GM23248 (cell line): ENCODE results near the gene SUPV3L1. TPM values are rescaled to one million over a fixed set of nuclear protein-coding genes. Genes with fewer than 3 reads are reported as not detected.

Experiments used
- DNase-seq: peaks from one replicate; pipeline ENCODE4 v3.0.0-alpha.2; 2015
- H2AFZ ChIP-seq: fragments of 200-600 bp; sonication (generic); 2 replicates; pipeline ENCODE4 v1.6.1; 2016; ENCODE audit warnings: antibody characterized with exemption
- H3F3A ChIP-seq: fragments of 200-600 bp; sonication (generic); 2 replicates; pipeline ENCODE4 v1.6.1; 2016; ENCODE audit warnings: mild to moderate bottlenecking, antibody characterized with exemption, mixed run types; ENCODE audit not compliant: insufficient read depth
- H3K27ac ChIP-seq: fragments of 200-600 bp; sonication (generic); 2 replicates; pipeline ENCODE4 v1.5.1; 2016; ENCODE audit warnings: mild to moderate bottlenecking
- H3K27me3 ChIP-seq: fragments of 200-600 bp; sonication (generic); replicated peaks from 2 replicates; pipeline ENCODE4 v1.6.1; 2016; ENCODE audit warnings: mild to moderate bottlenecking; ENCODE audit not compliant: insufficient read depth
- H3K36me3 ChIP-seq: fragments of 200-600 bp; sonication (generic); 2 replicates; pipeline ENCODE4 v1.6.1; 2016; ENCODE audit warnings: low read depth, mild to moderate bottlenecking
- H3K4me1 ChIP-seq: fragments of 200-600 bp; sonication (generic); 2 replicates; pipeline ENCODE4 v1.6.1; 2016; ENCODE audit warnings: mild to moderate bottlenecking; ENCODE audit not compliant: insufficient read depth
- H3K4me2 ChIP-seq: fragments of 200-600 bp; sonication (generic); one replicate; pipeline ENCODE4 v1.6.1; 2016; ENCODE audit warnings: mild to moderate bottlenecking; ENCODE audit not compliant: unreplicated experiment
- H3K4me3 ChIP-seq: fragments of 200-600 bp; sonication (generic); 2 replicates; pipeline ENCODE4 v1.5.1; 2016; ENCODE audit warnings: mild to moderate bottlenecking
- H3K79me2 ChIP-seq: fragments of 200-600 bp; sonication (generic); 2 replicates; pipeline ENCODE4 v1.6.1; 2016; ENCODE audit warnings: mild to moderate bottlenecking; ENCODE audit not compliant: insufficient read depth
- H3K9ac ChIP-seq: fragments of 200-600 bp; sonication (generic); 2 replicates; pipeline ENCODE4 v1.6.1; 2016; ENCODE audit warnings: mild to moderate bottlenecking
- H3K9me2 ChIP-seq: fragments of 200-600 bp; sonication (generic); 2 replicates; pipeline ENCODE4 v1.6.1; 2016; ENCODE audit warnings: mixed run types, mild to moderate bottlenecking, moderate library complexity; ENCODE audit not compliant: insufficient read depth
- H3K9me3 ChIP-seq: fragments of 200-600 bp; sonication (generic); one replicate; pipeline ENCODE4 v1.6.1; 2017; ENCODE audit warnings: low read depth
- H4K20me1 ChIP-seq: fragments of 200-600 bp; sonication (generic); 2 replicates; pipeline ENCODE4 v1.6.0; 2016; ENCODE audit not compliant: insufficient read depth
- EZH2 ChIP-seq: fragments of 200-600 bp; sonication (generic); IDR thresholded peaks from 2 replicates; pipeline ENCODE4 v1.6.1; 2018; ENCODE audit warnings: antibody characterized with exemption, mild to moderate bottlenecking; ENCODE audit not compliant: insufficient read depth, poor library complexity, severe bottlenecking
- EZH2phosphoT487 ChIP-seq: fragments of 200-600 bp; sonication (generic); IDR thresholded peaks from 2 replicates; pipeline ENCODE4 v1.6.1; 2018; ENCODE audit warnings: antibody characterized with exemption, moderate library complexity, mild to moderate bottlenecking, low read depth; ENCODE audit not compliant: insufficient read depth
- WGBS, 2 experiments: methylation state at CpG; one replicate each; pipeline ENCODE4 v1.1.6; 2015 to 2017; ENCODE audit warnings: low lambda C conversion rate in 2 of 2, low coverage in 1 of 2; ENCODE audit errors: missing lambda C conversion rate in 2 of 2; 5-methylcytosine and 5-hydroxymethylcytosine counted together
- in situ Hi-C: fragments of 300-500 bp; cut with MboI; formaldehyde crosslinking; loops from 2 replicates; pipeline ENCODE4 v1.15.0; 2020
- polyA plus RNA-seq: library from polyadenylated mRNA; unstranded; fragments of >200 nt; fragmentation: Nextera tagmentation; extraction: Ambion mirVana; gene quantifications from 2 replicates; pipeline ENCODE4 v1.2.1, GENCODE V29; 2016
- total RNA-seq: library from RNA; depleted of rRNA; stranded (reverse); fragments of >200 nt; shearing (Covaris generic); gene quantifications from 2 replicates; pipeline ENCODE4 v1.2.3, GENCODE V29; 2014

Gene SUPV3L1
- total and polyA plus RNA-seq, 2 experiments from 2014 or later: 28.1 to 29.9 TPM

DNA sequence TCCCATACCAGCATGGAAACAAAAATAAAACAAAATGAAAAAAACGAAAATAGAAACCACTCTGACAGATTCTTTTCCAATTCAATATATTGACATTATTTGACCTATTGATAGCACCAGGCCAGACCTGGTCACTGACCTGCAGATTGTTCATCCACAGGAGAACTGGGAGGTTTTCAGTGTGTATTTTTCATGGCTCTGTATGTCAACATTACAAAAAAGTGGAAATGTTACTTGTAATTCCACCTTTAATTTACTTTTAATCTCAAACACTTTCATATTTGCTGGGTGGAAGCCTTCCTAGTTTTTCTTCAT is 43.0 kb downstream of the SUPV3L1 start:
- Histone ChIP-seq H3K27ac (no peak overlapping the region), H3K4me1 (peaks cover 11% of the 10 kb centered on the region), H3K9ac (no peak overlapping the region), H3K4me3 (no peak overlapping the region), H2AFZ (peak overlapping the region; percentile 28; the same call in 1 of the 2 replicates), H3F3A (peaks cover 8% of the 10 kb centered on the region; the same call in 1 of the 2 replicates), H4K20me1 (no peaks in the 10 kb centered on the region), H3K4me2 (no peak overlapping the region), H3K36me3 (no peaks in the 10 kb centered on the region), H3K79me2 (no peaks in the 10 kb centered on the region), H3K9me3 (no peaks in the 10 kb centered on the region), H3K9me2 (no peaks in the 10 kb centered on the region), H3K27me3 (no peaks in the 10 kb centered on the region)
- WGBS, 2 experiments: 7 to 11% methylated on average over 1 of the region's 1 CpG
- TF ChIP-seq EZH2phosphoT487: no peak
- no peak for TF ChIP-seq EZH2
- in situ Hi-C loops: no loop called here
- no peak for DNase-seq

DNA sequence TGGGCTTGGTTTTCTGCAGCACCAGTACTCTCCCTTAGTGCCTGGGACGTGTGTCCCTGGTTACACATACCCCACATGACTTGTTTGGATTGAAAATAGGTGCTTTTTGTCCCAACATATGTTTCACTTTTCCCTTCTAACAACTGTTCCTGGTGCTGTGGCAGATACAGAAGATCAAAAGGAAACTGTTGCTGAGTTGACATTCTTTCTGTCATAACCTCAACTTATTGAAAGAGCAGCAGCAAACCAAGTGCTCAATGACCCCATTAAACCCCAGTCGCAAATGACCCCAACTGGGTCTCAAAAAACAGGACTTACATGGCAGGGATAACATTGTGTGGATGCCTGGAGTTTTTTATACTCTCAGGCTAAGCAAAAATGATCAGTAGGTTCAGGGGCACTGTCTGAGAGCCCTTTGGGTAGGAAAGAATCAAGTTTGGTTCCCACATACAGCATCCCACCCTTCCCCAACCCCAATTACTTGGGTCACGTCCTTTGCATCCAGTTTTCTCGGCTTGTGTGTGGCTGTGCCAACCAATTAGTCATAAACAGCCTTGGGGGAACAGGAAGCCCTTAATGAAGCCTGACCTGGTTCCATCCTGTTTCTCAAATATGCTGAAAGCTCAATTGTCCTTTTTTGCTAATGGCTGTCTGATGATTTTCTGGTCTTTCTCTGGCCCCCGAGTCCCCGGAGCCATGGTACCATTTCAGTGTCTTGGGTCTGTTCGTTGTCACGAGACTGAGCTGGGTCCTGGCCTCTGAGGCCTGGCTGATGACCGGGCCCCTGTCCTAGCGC is 45.0 kb downstream of the SUPV3L1 start:
- no peaks in the 10 kb centered on the region for H3K9me2 ChIP-seq
- no peak overlapping the region for H3K9ac ChIP-seq
- H3K9me3 ChIP-seq: no peaks in the 10 kb centered on the region
- H3K36me3 ChIP-seq: no peaks in the 10 kb centered on the region
- 33 to 36% methylated on average over 10 of the region's 10 CpGs for WGBS, 2 experiments
- H3K4me2 ChIP-seq: no peak overlapping the region
- H3K4me1 ChIP-seq: peaks cover 11% of the 10 kb centered on the region
- H3F3A ChIP-seq: peaks cover 8% of the 10 kb centered on the region; the same call in 1 of the 2 replicates
- TF ChIP-seq EZH2 (no peak), EZH2phosphoT487 (no peak)
- peak; percentile 64 for DNase-seq
- no peak overlapping the region for H3K27ac ChIP-seq
- no peaks in the 10 kb centered on the region for H4K20me1 ChIP-seq
- H3K79me2 ChIP-seq: no peaks in the 10 kb centered on the region
- in situ Hi-C loops: no loop called here
- no peaks in the 10 kb centered on the region for H3K27me3 ChIP-seq
- H2AFZ ChIP-seq: peak overlapping the region; percentile 62
- no peak overlapping the region for H3K4me3 ChIP-seq

DNA sequence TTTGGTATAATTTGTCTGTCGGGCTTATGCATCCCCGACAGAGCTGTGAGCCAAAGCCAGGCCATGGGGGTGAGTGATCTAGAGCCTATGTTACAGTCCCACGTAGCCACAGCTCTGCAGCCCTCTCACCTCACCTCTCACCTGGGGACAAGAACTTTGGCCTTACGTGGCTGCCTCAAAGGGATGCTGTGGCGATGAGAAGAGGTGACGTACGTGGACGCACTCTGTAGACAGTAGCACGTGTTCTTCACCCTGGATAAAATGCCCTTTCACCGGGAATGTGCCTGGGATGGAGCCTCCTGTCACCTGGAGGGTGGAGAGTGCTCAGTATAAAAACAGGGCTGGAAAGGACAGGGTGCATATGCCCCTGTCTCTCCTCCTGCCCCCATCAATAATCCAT is 45.6 kb downstream of the SUPV3L1 start:
- Histone ChIP-seq H3K79me2 (no peaks in the 10 kb centered on the region), H3K9me2 (no peaks in the 10 kb centered on the region), H3K36me3 (no peaks in the 10 kb centered on the region), H3K4me1 (peaks cover 11% of the 10 kb centered on the region), H4K20me1 (no peaks in the 10 kb centered on the region), H3K4me2 (no peak overlapping the region), H3K4me3 (no peak overlapping the region), H3K27me3 (no peaks in the 10 kb centered on the region), H3K27ac (no peak overlapping the region), H3K9me3 (no peaks in the 10 kb centered on the region), H3F3A (peaks cover 8% of the 10 kb centered on the region; the same call in 1 of the 2 replicates), H3K9ac (no peak overlapping the region), H2AFZ (peak overlapping the region; percentile 62)
- no peak for TF ChIP-seq EZH2phosphoT487
- no peak for TF ChIP-seq EZH2
- DNase-seq: no peak
- in situ Hi-C loops: no loop called here
- 60 to 64% methylated on average over 10 of the region's 10 CpGs for WGBS, 2 experiments

DNA sequence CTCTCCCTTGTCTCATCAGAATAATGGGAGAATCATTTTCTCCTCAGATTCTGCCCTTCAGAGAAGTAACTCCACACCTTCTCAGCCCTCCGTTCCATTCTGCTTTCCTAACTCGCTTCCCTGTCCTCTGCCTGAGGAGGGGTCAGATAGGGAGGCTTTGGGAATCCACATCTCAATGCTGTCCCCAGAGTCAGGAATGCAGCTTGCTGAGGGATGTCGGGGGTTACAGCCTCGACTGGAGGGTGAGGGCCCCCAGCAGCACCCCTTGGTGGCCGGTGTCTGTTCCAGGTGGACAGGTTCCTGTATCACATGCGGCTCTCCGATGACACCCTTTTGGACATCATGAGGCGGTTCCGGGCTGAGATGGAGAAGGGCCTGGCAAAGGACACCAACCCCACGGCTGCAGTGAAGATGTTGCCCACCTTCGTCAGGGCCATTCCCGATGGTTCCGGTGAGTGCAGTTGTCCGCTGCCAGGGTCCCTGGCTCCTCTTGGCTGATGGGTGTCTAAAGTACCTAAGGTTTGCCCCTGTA is 47.0 kb downstream of the SUPV3L1 start:
- Histone ChIP-seq H3K4me1 (peaks cover 12% of the 10 kb centered on the region), H3F3A (peaks cover 8% of the 10 kb centered on the region; the same call in 1 of the 2 replicates), H3K4me2 (no peak overlapping the region), H2AFZ (no peak overlapping the region), H3K27me3 (no peaks in the 10 kb centered on the region), H3K36me3 (no peaks in the 10 kb centered on the region), H3K9me2 (no peaks in the 10 kb centered on the region), H3K79me2 (no peaks in the 10 kb centered on the region), H3K9ac (no peak overlapping the region), H3K27ac (no peak overlapping the region), H3K4me3 (no peak overlapping the region), H4K20me1 (no peaks in the 10 kb centered on the region), H3K9me3 (no peaks in the 10 kb centered on the region)
- in situ Hi-C loops: no loop called here
- no peak for TF ChIP-seq EZH2phosphoT487
- WGBS, 2 experiments: 78 to 79% methylated on average over 12 to 14 of the region's 14 CpGs
- no peak for DNase-seq
